RWPE1 (cell line): Measurements from ENCODE around the gene CAPZB.

Experiments used
- CTCF ChIA-PET: fragments of 350-600 bp; sonication (Branson Sonifier 250); formaldehyde crosslinking; extraction: SDS; loops from one replicate; lab custom pipeline; 2021; lab: Yijun Ruan, JAX
- POLR2A ChIA-PET: fragments of 400-600 bp; formaldehyde crosslinking; extraction: SDS; loops from one replicate; lab custom pipeline; 2020; ENCODE audit warnings: antibody characterized with exemption; ENCODE audit not compliant: low non-redundant PET; lab: Yijun Ruan, JAX
- DNase-seq: peaks from one replicate; pipeline ENCODE4 v3.0.0; 2012; ENCODE audit warnings: low spot score
- H3K27ac ChIP-seq: fragments of 450-650 bp; 2 replicates; pipeline ENCODE4 v1.5.1; 2017
- CTCF ChIP-seq: fragments of 450-650 bp; conservative IDR thresholded peaks from 2 replicates; pipeline ENCODE4 v1.5.1; 2017; ENCODE audit warnings: low read depth, mild to moderate bottlenecking

Gene CAPZB

GRCh38 chr1:19411612-19412011 is 73.7 kb downstream of the CAPZB start:
- POLR2A ChIA-PET = no interaction called here
- CTCF ChIA-PET = interaction anchor here (1.0 kb wide), 1 partner anchor 20 kb away, joined by 3 read pairs; no protein-coding TSS in a partner anchor
- no peak for DNase-seq
- H3K27ac ChIP-seq = no peak overlapping the region
- no peak for TF ChIP-seq CTCF

GRCh38 chr1:19410393-19410792 is 74.9 kb downstream of the CAPZB start:
- ChIA-PET POLR2A (no interaction called here), CTCF (interaction anchor here (0.6 to 0.9 kb wide), 2 partner anchors 15 to 249 kb away, joined by 3 to 5 read pairs; no protein-coding TSS in a partner anchor)
- no peak for TF ChIP-seq CTCF
- DNase-seq = no peak
- H3K27ac ChIP-seq = no peak overlapping the region

DNA sequence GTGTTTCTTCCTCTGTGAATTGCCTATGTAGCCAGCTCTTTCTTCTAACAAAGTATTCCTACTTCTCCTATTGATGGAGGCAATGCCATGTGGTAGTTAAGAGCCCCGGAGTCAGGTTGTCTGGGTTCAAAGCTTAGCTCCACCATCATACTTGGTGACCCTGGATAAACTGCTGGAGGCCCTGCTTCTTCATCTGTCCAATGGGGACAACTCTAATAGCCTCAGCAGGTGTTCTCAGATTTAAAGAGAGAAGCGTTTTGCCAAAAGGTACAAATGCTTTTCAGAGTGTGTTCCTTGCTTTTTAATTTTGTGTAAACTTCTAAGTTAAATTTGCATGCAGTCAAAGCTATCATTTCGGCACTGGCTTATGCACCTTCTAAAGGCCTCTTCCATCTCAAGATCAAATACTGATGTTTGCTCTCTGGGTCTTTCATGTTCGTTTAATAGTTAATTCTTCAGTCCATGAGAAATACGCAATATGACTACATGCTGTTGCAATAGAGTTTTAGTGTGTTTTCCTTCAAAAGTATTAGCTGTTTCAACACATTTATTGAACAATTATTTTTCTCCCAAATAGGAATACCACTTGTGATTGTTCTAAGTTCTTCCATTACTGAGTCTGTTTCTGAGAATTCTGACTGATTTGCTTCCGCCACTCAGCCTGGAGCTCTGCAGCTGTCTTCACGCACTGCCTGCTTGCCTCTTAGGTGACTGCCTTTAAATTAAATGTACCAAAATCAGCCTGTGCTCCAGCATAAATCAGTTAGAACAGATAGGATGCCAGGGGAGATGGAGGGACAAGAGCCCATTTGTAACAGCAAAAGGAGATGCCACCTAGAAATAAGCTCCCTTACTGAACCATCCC is 75.6 kb downstream of the CAPZB start:
- H3K27ac ChIP-seq = no peak overlapping the region
- TF ChIP-seq CTCF = no peak
- POLR2A ChIA-PET = no interaction called here
- no peak for DNase-seq
- CTCF ChIA-PET = interaction anchor here (0.5 to 0.9 kb wide), 3 partner anchors 15 to 784 kb away, joined by 3 to 5 read pairs (median 3); no protein-coding TSS in a partner anchor

- ChIA-PET POLR2A (no interaction called here), CTCF (no interaction called here)
- no peak for TF ChIP-seq CTCF
- H3K27ac ChIP-seq = no peak overlapping the region
- no peak for DNase-seq
Observed at GRCh38 chr1:19407494-19408096, 77.7 kb downstream of the CAPZB start.

GRCh38 chr1:19406680-19407079 is 78.7 kb downstream of the CAPZB start:
- no peak for TF ChIP-seq CTCF
- ChIA-PET POLR2A (no interaction called here), CTCF (interaction anchor here (0.5 to 0.6 kb wide), 3 partner anchors 43 to 1043 kb away, joined by 3 to 5 read pairs (median 4); no protein-coding TSS in a partner anchor)
- no peak for DNase-seq
- no peak overlapping the region for H3K27ac ChIP-seq

DNA sequence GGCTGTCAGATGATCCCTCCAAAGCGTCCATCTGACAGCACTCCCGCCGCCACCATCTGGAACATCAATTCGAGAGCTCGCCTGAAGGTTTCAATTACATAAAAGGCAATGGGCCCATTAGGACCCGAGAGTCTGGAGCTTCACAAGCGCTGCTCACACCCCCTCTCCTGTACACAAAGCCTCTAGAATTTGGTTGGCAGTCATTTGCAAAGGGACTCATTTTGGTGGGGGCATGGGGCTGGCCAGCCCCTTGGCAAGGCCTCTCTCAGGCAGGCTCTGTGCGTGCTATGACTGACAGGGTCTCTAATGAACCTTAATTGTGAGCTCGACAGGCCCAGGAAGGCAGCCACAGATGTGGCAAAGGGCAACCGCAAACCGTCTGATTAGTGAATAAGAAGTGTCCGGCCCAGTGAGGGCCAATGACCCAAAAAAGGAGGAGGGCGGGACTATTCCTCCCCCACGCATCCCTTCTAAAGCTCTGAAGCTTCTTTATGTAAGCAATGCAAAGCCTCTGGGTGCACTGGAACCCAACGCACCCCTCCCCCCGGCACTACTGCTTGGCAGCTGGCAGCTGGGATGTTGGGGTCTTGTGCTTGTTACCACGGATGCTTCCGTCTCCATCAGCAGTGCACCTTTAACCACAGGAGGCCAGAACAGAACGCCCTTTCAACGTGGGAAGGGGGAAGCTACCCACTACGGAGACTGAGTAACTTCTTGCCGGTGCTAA is 79.4 kb downstream of the CAPZB start:
- CTCF ChIA-PET = interaction anchor here (0.5 to 0.6 kb wide), 4 partner anchors 42 to 1042 kb away, joined by 3 to 5 read pairs (median 4); no protein-coding TSS in a partner anchor
- TF ChIP-seq CTCF = no peak
- POLR2A ChIA-PET = no interaction called here
- no peak overlapping the region for H3K27ac ChIP-seq
- DNase-seq = no peak
